ENCODE measurements around the gene MICAL2. TPM values are rescaled to one million over a fixed set of nuclear protein-coding genes. Genes with fewer than 3 reads are reported as not detected.

The MICAL2 gene
- total and polyA plus RNA-seq, 2 of the 13 experiments (the other 11 are each of a cell fraction or from before 2014, with no cell fraction given): 0.78 to 1.1 TPM

DNA sequence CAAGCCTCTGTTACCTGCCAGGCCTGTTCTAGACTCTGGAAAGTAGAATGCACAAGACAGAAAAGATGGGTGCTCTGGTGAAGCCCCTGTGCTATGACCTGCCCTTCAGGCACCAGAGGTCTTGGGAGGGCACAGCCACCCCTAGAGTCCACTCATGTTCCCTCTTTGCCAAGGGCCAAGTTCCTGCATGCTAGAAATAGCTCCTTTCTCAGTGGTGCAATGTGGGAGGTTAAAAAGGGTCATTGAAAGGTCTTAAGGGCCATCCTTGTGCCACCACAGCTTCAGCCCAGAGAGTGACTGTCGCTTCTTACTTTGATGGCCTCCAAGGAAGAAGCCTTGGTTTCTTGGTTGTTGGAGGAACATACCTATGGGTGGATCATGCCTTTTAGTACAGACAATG, 182.4 kb downstream of the MICAL2 start:
- Histone ChIP-seq H3K4me3 (replicated peaks in 1 of 3; ENCODE audit: insufficient read depth in 1 of 3, low read depth in 2 of 3, low read length in 3 of 3) (no peak overlapping the region), H4K20me1 (ENCODE audit: insufficient read depth, low read length) (no peaks in the 10 kb centered on the region), H3K4me1 (ENCODE audit: insufficient read depth, low read length) (peaks cover 8% of the 10 kb centered on the region), H2AFZ (ENCODE audit: low read length) (no peak overlapping the region), H3K27ac (ENCODE audit: extremely low read length, insufficient read depth, low read length) (no peak overlapping the region), H3K27me3 (ENCODE audit: control insufficient read depth in 1 of 2, insufficient read depth in 2 of 2, low read length in 2 of 2) (no peaks in the 10 kb centered on the region; a peak in 2 of 5 replicates), H3K79me2 (ENCODE audit: insufficient read depth, low read length) (no peaks in the 10 kb centered on the region), H3K36me3 (replicated peaks in 1 of 2; ENCODE audit: control insufficient read depth in 1 of 2, insufficient read depth in 2 of 2, low read length in 2 of 2) (no peaks in the 10 kb centered on the region), H3K9ac (ENCODE audit: insufficient read depth, low read depth, low read length) (no peak overlapping the region), H3K9me3 (ENCODE audit: low read length) (no peaks in the 10 kb centered on the region), H3K4me2 (ENCODE audit: low read depth, low read length) (no peak overlapping the region)
- in situ Hi-C loops (cut with HindIII; ENCODE audit: extremely low pct_ligation_motif_present, low pct_unique_long_range_greater_than_20kb): loop anchor here (25.0 kb wide), 1 partner anchor 480 kb away; no protein-coding TSS in a partner anchor
- ChIA-PET CTCF (ENCODE audit: low intra/inter-chr PET ratio, low total read pairs) (no interaction called here), POLR2A (no interaction called here)
- BruUV-seq (replicated peaks): no TSS peak
- intact Hi-C loops (cut with micrococcal nuclease; ENCODE audit: unreplicated experiment): no loop called here
- DNase-seq (ENCODE audit: low spot score) (no peak), FAIRE-seq (no peak), ATAC-seq (no peak)
- TF ChIP-seq RBFOX2 (IDR thresholded peaks at IDR 0.05; ENCODE audit: low read depth, low read length): no peak
- TF ChIP-seq ZNF256 (CRISPR knock-in tag; conservative IDR thresholded peaks at IDR 0.05): no peak
- no peak for TF ChIP-seq ARHGAP35 (CRISPR knock-in tag; IDR thresholded peaks at IDR 0.05; ENCODE audit: borderline replicate concordance)
- TF ChIP-seq SP140L (CRISPR knock-in tag; IDR thresholded peaks at IDR 0.05; ENCODE audit: borderline replicate concordance): no peak
- TF ChIP-seq ASH2L (IDR thresholded peaks at IDR 0.05; ENCODE audit: insufficient read length, low read depth, low read length): no peak
- TF ChIP-seq ZNF564 (CRISPR knock-in tag; IDR thresholded peaks at IDR 0.05): no peak
- no peak for TF ChIP-seq NONO (IDR thresholded peaks at IDR 0.05)
- no peak for TF ChIP-seq NONO (CRISPR knock-in tag; conservative IDR thresholded peaks at IDR 0.05)
- no peak for TF ChIP-seq ZNF720 (CRISPR knock-in tag; IDR thresholded peaks at IDR 0.05)
- TF ChIP-seq SNAI1 (CRISPR knock-in tag; IDR thresholded peaks at IDR 0.05; ENCODE audit: borderline replicate concordance): no peak
- TF ChIP-seq PTBP1 (IDR thresholded peaks at IDR 0.05; ENCODE audit: low read depth, low read length, poor library complexity, severe bottlenecking): no peak
- no peak for TF ChIP-seq ZNF530 (CRISPR knock-in tag; IDR thresholded peaks at IDR 0.05; ENCODE audit: low read depth)
- WGBS (ENCODE audit: low lambda C conversion rate): 30% methylated on average over 1 of the region's 1 CpG
